RWPE2 (cell line): Measurements from ENCODE around the gene NTRK2.

ENCODE experiments used
- ATAC-seq: fragments of 200-7000 bp; cut with Tn5 transposase; 3 replicates; pipeline ENCODE4 v1.9.1; 2021; ENCODE audit warnings: low read depth
- DNase-seq: peaks from one replicate; pipeline ENCODE4 v3.0.0-alpha.2; 2020; ENCODE audit warnings: low spot score
- H3K27ac ChIP-seq: fragments of 450-650 bp; 2 replicates; pipeline ENCODE4 v1.5.1; 2017; ENCODE audit warnings: mild to moderate bottlenecking; ENCODE audit not compliant: poor library complexity, severe bottlenecking
- H3K27me3 ChIP-seq: fragments of 250-450 bp; sonication (Bioruptor Pico); 2 replicates; pipeline ENCODE4 v1.5.1; 2021; ENCODE audit warnings: mild to moderate bottlenecking, moderate library complexity; ENCODE audit not compliant: insufficient read depth, poor library complexity, severe bottlenecking
- H3K36me3 ChIP-seq: fragments of 250-450 bp; sonication (Bioruptor Pico); 2 replicates; pipeline ENCODE4 v1.5.1; 2020; ENCODE audit warnings: low read depth, mild to moderate bottlenecking, moderate library complexity
- H3K4me1 ChIP-seq: fragments of 250-450 bp; sonication (Bioruptor Pico); 2 replicates; pipeline ENCODE4 v1.5.1; 2021; ENCODE audit warnings: mild to moderate bottlenecking, moderate library complexity; ENCODE audit not compliant: insufficient read depth, poor library complexity, severe bottlenecking
- H3K4me3 ChIP-seq: fragments of 250-450 bp; sonication (Bioruptor Pico); 2 replicates; pipeline ENCODE4 v1.5.1; 2021; ENCODE audit warnings: mild to moderate bottlenecking, moderate library complexity; ENCODE audit not compliant: severe bottlenecking
- H3K9me3 ChIP-seq: fragments of 250-450 bp; sonication (Bioruptor Pico); 2 replicates; pipeline ENCODE4 v1.5.1; 2021; ENCODE audit warnings: mild to moderate bottlenecking, moderate library complexity; ENCODE audit not compliant: severe bottlenecking
- TF ChIP-seq, protein P1 (sequence below): fragments of 450-650 bp; IDR thresholded peaks from one replicate; pipeline ENCODE4 v1.5.1; 2017; ENCODE audit warnings: mild to moderate bottlenecking, moderate library complexity; ENCODE audit not compliant: poor library complexity, severe bottlenecking

NTRK2 gene

DNA sequence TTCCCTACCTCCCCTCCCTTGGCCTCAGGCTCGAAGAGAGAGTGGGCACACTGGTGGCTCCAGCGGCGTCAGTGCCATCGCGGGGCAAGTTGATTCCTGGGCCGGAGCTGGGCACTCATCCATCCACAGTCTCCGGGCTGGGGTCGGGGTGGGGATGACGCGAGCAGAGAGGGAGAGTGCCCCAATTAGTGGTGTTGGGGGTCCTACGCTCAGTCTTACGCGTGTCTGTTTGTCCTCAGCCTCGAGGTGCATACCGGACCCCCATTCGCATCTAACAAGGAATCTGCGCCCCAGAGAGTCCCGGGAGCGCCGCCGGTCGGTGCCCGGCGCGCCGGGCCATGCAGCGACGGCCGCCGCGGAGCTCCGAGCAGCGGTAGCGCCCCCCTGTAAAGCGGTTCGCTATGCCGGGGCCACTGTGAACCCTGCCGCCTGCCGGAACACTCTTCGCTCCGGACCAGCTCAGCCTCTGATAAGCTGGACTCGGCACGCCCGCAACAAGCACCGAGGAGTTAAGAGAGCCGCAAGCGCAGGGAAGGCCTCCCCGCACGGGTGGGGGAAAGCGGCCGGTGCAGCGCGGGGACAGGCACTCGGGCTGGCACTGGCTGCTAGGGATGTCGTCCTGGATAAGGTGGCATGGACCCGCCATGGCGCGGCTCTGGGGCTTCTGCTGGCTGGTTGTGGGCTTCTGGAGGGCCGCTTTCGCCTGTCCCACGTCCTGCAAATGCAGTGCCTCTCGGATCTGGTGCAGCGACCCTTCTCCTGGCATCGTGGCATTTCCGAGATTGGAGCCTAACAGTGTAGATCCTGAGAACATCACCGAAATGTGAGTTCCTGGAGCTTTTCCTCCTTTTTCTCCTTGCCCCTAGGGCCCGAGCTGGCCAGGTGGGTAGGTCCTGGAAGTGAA, 861 bp downstream of the NTRK2 start:
- H3K4me1 ChIP-seq = no peaks in the 10 kb centered on the region
- no peak for ATAC-seq
- no peak for DNase-seq
- peak overlapping the region; percentile 21 for H3K4me3 ChIP-seq
- no peaks in the 10 kb centered on the region for H3K9me3 ChIP-seq
- H3K27me3 ChIP-seq = peaks cover 60% of the 10 kb centered on the region
- H3K36me3 ChIP-seq = no peaks in the 10 kb centered on the region
- no peak overlapping the region for H3K27ac ChIP-seq
- TF ChIP-seq, protein P1, sequence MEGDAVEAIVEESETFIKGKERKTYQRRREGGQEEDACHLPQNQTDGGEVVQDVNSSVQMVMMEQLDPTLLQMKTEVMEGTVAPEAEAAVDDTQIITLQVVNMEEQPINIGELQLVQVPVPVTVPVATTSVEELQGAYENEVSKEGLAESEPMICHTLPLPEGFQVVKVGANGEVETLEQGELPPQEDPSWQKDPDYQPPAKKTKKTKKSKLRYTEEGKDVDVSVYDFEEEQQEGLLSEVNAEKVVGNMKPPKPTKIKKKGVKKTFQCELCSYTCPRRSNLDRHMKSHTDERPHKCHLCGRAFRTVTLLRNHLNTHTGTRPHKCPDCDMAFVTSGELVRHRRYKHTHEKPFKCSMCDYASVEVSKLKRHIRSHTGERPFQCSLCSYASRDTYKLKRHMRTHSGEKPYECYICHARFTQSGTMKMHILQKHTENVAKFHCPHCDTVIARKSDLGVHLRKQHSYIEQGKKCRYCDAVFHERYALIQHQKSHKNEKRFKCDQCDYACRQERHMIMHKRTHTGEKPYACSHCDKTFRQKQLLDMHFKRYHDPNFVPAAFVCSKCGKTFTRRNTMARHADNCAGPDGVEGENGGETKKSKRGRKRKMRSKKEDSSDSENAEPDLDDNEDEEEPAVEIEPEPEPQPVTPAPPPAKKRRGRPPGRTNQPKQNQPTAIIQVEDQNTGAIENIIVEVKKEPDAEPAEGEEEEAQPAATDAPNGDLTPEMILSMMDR = no peak

DNA sequence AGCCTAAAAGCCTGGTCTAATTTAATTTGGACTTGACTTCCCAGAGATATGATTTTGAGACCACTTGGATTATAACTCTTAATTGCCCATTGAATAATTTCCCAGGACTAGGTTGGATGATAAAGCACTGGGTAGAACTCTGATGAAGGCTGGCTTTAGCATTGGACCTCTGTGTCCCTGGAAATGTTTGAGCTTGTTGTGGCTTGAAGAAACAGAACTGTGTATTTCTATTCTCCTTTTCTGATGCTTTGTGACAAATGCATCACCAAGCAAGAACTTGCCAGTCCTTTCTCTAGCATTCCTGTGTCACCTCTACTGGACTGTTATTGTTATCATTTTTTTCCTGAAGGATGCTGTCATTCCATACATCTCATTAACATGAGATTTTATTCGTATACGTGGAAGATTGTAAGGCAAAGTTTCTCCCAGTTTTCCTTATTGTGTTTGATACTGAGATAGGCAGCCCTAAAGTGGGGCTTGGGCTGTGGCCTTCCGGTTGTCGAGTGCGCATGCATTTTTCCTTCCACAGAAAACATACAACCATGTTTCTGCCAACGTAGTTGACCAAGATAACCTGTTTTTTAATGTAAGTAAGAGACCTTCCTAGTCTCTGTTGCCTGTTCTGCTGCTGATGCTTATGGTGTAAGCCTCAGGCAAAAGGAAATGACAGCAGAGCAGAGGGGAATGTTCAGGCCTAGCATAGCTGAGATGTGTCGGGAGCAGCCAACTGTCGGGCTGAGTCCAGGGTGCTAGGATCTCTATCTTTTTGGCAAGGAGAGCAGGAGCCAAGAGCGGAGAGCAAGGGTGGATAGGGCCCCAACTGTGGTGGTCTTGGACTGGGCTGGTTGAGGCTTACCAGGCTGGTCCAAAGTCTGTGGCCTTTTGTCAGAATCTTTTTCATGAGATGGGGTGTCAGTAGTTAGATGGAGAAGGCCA, 2.3 kb downstream of the NTRK2 start:
- ATAC-seq = no peak
- H3K27me3 ChIP-seq = peaks cover 53% of the 10 kb centered on the region
- H3K4me1 ChIP-seq = no peaks in the 10 kb centered on the region
- H3K4me3 ChIP-seq = no peak overlapping the region
- no peaks in the 10 kb centered on the region for H3K9me3 ChIP-seq
- DNase-seq = no peak
- TF ChIP-seq, protein P1 = no peak
- no peak overlapping the region for H3K27ac ChIP-seq
- no peaks in the 10 kb centered on the region for H3K36me3 ChIP-seq

DNA sequence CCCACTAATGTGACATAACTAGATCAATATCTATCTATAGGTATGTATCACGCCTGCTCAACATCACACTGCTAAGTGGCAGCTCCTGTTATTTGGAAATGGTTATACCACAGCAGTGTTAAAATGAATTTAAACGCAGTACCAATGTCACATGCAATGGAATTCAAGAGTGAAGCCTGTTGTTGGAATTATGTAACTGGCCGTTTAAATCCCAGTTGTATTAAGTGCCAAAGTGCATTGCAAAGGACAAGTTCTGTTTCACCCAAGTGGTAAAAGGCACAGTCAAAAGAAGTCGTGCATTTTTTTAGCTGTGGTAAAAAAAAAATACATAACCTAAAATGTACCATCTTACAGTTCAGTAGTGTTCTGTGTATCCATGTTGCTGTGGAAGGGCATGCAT, 4.3 kb downstream of the NTRK2 start:
- DNase-seq (no peak), ATAC-seq (no peak)
- TF ChIP-seq, protein P1 = no peak
- H3K4me1 ChIP-seq = no peaks in the 10 kb centered on the region
- peaks cover 40% of the 10 kb centered on the region for H3K27me3 ChIP-seq
- no peaks in the 10 kb centered on the region for H3K9me3 ChIP-seq
- H3K36me3 ChIP-seq = no peaks in the 10 kb centered on the region
- H3K4me3 ChIP-seq = no peak overlapping the region
- H3K27ac ChIP-seq = no peak overlapping the region

DNA sequence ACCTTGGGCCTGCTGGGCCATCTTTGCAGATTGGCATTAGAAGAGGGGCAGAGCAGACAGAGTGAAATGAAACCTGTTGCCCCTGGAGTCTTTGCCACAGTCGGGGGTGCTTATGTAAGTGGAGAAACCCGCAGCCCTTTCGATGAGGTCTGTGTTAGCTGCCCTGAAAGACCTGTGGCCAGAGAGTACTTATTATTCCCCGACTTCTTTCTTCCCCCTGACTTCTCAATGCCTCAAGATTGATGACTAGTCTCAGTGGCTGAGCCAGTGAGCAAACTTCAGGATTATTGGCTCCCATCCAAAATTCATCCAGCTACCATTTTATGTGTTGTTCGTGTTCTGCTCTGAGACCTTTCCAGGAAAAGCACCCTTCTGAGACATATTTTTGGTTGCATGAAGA, 7.6 kb downstream of the NTRK2 start:
- no peak overlapping the region for H3K27ac ChIP-seq
- H3K4me3 ChIP-seq = no peak overlapping the region
- TF ChIP-seq, protein P1 = no peak
- H3K27me3 ChIP-seq = peaks cover 7% of the 10 kb centered on the region
- no peaks in the 10 kb centered on the region for H3K9me3 ChIP-seq
- H3K4me1 ChIP-seq = no peaks in the 10 kb centered on the region
- DNase-seq (no peak), ATAC-seq (no peak)
- no peaks in the 10 kb centered on the region for H3K36me3 ChIP-seq
